ENCODE results near the gene MTX1. TPM values are rescaled to one million over a fixed set of nuclear protein-coding genes. Genes with fewer than 3 reads are reported as not detected.

Gene MTX1
- total RNA-seq, 1 donor from 2014 or later, result 38.8 TPM

DNA sequence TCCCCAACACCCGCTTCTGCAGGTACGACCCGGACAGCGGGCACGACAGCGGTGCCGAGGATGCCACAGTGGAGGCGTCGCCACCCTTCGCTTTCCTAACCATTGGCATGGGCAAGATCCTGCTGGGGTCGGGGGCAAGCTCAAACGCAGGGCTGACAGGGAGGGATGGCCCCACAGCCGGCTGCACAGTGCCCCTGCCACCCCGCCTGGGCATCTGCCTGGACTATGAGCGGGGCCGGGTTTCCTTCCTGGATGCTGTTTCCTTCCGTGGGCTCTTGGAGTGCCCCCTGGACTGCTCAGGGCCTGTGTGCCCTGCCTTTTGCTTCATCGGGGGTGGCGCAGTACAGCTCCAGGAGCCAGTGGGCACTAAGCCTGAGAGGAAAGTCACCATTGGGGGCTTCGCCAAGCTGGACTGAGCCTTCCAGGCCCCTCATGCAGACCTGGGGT, 24.7 kb upstream of the MTX1 start:
- DNase-seq (ENCODE audit: low spot score), result no peak
- H3K4me1 Mint-ChIP-seq (ENCODE audit: unreplicated experiment), result no peaks in the 10 kb centered on the region

DNA sequence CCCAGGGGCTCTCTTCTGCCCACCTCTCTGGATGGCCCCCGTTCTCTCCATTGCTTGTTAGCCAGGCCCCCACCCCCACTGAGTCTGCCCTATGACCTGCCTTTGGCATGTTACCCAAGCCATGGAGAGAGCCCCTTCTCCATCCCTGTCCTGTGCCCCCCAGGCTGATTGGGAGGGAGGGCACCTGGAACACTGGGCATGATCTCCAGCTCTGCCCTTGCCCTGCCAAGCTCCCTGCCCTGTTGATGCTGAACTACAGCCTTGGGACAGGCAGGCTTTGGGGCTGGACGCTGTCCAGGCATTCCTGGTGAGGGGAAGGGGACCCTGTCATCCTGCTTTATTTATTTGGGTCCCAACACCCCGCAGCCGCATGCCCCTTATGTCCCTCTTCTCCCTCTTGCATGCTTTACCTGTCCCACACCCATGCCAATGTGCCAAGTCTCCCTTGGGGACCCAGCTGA, 24.1 kb upstream of the MTX1 start:
- Mint-ChIP-seq H3K27ac (ENCODE audit: unreplicated experiment) (no peak overlapping the region), H3K4me1 (ENCODE audit: unreplicated experiment) (no peaks in the 10 kb centered on the region), H3K36me3 (ENCODE audit: low read depth, unreplicated experiment) (peaks cover 15% of the 10 kb centered on the region), H3K4me3 (ENCODE audit: unreplicated experiment) (no peak overlapping the region), H3K27me3 (ENCODE audit: unreplicated experiment) (peaks cover 11% of the 10 kb centered on the region), H3K9me3 (ENCODE audit: unreplicated experiment) (no peaks in the 10 kb centered on the region)
- TF ChIP-seq, protein P1, sequence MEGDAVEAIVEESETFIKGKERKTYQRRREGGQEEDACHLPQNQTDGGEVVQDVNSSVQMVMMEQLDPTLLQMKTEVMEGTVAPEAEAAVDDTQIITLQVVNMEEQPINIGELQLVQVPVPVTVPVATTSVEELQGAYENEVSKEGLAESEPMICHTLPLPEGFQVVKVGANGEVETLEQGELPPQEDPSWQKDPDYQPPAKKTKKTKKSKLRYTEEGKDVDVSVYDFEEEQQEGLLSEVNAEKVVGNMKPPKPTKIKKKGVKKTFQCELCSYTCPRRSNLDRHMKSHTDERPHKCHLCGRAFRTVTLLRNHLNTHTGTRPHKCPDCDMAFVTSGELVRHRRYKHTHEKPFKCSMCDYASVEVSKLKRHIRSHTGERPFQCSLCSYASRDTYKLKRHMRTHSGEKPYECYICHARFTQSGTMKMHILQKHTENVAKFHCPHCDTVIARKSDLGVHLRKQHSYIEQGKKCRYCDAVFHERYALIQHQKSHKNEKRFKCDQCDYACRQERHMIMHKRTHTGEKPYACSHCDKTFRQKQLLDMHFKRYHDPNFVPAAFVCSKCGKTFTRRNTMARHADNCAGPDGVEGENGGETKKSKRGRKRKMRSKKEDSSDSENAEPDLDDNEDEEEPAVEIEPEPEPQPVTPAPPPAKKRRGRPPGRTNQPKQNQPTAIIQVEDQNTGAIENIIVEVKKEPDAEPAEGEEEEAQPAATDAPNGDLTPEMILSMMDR (IDR thresholded peaks at IDR 0.05; ENCODE audit: unreplicated experiment), result no peak
- DNase-seq (ENCODE audit: low spot score), result no peak

More for the DNA sequence above, 24.7 kb upstream of the MTX1 start:
- no peaks in the 10 kb centered on the region for H3K9me3 Mint-ChIP-seq (ENCODE audit: unreplicated experiment)
- peaks cover 11% of the 10 kb centered on the region for H3K27me3 Mint-ChIP-seq (ENCODE audit: unreplicated experiment)
- TF ChIP-seq, protein P1 (IDR thresholded peaks at IDR 0.05; ENCODE audit: unreplicated experiment), result no peak
- peaks cover 19% of the 10 kb centered on the region for H3K36me3 Mint-ChIP-seq (ENCODE audit: low read depth, unreplicated experiment)
- H3K27ac Mint-ChIP-seq (ENCODE audit: unreplicated experiment), result no peak overlapping the region
- H3K4me3 Mint-ChIP-seq (ENCODE audit: unreplicated experiment), result peak overlapping the region; percentile 19

DNA sequence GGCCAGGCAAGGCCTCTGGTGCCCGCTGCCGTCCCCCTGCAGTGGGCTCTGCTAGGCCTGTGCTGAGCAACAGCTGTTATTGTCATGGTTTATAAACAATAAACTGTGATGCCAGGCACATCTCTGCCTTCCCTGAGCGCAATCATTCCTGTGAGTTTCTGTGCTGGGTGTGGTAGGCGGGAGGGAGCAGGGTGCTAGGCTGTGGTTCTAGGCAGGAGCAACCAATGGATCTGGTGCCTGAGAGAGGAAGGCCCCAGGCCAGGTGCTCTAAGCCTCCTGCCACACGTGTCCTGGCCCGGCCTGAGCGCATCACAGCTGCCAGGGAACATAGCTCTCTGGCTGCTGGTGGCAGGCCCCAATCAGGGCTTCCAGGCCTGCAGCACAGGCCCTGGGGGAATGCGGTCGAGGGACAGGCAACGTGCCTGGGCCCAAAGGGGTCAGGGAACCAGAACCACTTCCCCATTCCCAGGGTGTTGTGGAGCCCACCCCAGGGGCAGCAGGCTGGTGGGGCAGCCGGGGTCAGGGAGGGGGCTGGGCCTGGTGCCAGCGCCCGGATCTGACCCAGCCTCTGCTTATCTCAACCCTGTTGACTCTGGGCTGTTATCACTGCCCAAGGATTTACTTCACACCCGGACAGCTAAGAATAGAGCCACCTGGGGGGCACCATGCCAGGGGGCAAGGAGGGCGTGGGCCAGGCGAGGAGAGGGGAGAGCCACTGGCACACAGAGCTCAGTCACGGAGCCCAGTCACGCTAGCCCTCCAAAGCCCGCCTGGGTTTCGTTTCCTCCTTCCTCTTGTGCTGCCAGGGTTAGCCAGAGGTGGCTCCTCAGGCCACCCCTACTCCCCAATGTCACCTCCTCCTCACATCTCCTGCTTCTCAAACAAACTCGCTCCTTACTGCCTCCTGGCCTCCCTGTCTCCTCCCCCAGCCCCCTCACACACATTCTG, 23.4 kb upstream of the MTX1 start:
- H3K4me3 Mint-ChIP-seq (ENCODE audit: unreplicated experiment), result no peak overlapping the region
- H3K4me1 Mint-ChIP-seq (ENCODE audit: unreplicated experiment), result no peaks in the 10 kb centered on the region
- peaks cover 11% of the 10 kb centered on the region for H3K27me3 Mint-ChIP-seq (ENCODE audit: unreplicated experiment)
- peaks cover 15% of the 10 kb centered on the region for H3K36me3 Mint-ChIP-seq (ENCODE audit: low read depth, unreplicated experiment)
- no peak for DNase-seq (ENCODE audit: low spot score)
- H3K27ac Mint-ChIP-seq (ENCODE audit: unreplicated experiment), result no peak overlapping the region
- TF ChIP-seq, protein P1 (IDR thresholded peaks at IDR 0.05; ENCODE audit: unreplicated experiment), result no peak
- H3K9me3 Mint-ChIP-seq (ENCODE audit: unreplicated experiment), result no peaks in the 10 kb centered on the region

DNA sequence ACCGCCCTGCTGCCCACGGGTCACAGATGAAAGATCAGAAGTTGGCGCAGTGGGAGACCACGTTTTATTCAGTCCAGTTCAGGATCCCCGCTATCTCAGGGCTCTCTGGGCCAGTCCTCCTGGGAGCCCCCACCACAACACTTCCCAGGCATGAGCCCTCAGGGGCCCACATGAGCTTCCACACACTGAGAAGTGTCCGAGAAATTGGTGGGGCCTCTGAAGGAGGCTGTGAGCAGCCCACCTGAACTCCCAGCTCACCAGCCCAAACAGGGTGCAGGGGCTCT, 22.8 kb upstream of the MTX1 start:
- no peak overlapping the region for H3K4me3 Mint-ChIP-seq (ENCODE audit: unreplicated experiment)
- H3K27me3 Mint-ChIP-seq (ENCODE audit: unreplicated experiment), result peaks cover 11% of the 10 kb centered on the region
- H3K4me1 Mint-ChIP-seq (ENCODE audit: unreplicated experiment), result no peaks in the 10 kb centered on the region
- TF ChIP-seq, protein P1 (IDR thresholded peaks at IDR 0.05; ENCODE audit: unreplicated experiment), result no peak
- no peak overlapping the region for H3K27ac Mint-ChIP-seq (ENCODE audit: unreplicated experiment)
- peaks cover 15% of the 10 kb centered on the region for H3K36me3 Mint-ChIP-seq (ENCODE audit: low read depth, unreplicated experiment)
- no peaks in the 10 kb centered on the region for H3K9me3 Mint-ChIP-seq (ENCODE audit: unreplicated experiment)
- no peak for DNase-seq (ENCODE audit: low spot score)
